GM23248 (cell line): ENCODE measurements around the gene DNMT3B.

Experiments used
- EZH2 ChIP-seq: fragments of 200-600 bp; sonication (generic); IDR thresholded peaks from 2 replicates; pipeline ENCODE4 v1.6.1; 2018; ENCODE audit warnings: antibody characterized with exemption, mild to moderate bottlenecking; ENCODE audit not compliant: insufficient read depth, poor library complexity, severe bottlenecking
- EZH2phosphoT487 ChIP-seq: fragments of 200-600 bp; sonication (generic); IDR thresholded peaks from 2 replicates; pipeline ENCODE4 v1.6.1; 2018; ENCODE audit warnings: antibody characterized with exemption, moderate library complexity, mild to moderate bottlenecking, low read depth; ENCODE audit not compliant: insufficient read depth

DNA sequence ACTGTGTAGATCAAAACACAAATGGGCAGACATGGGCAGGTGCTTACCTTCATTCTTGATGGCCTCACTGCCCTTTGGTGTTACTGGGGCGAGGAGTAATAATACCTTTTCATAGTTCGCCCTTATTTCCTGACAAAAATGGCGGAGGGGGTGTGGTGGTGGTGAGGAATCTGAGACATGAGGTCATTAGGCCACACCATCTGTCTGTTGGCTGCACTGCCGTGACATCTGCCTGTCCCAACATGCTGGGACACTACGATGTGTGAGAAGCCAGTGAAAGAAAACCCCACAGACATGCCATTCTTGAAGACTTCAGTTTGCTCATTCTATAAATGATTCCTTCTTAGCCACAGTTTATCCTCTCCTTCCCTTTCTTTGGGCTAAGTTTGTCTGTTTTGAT is 44.2 kb downstream of the DNMT3B start:
- TF ChIP-seq EZH2, result no peak
- no peak for TF ChIP-seq EZH2phosphoT487
